Stimulated activated CD4-positive, alpha-beta T cell treated with anti-CD3 and anti-CD28 coated beads, Interleukin-15, amount 100 ng/mL, for 24 hours (primary cell): ENCODE data around the gene TSPYL1.

Experiments used
- DNase-seq: peaks from one replicate; pipeline ENCODE4 v3.0.0-alpha.2; 2020

Gene TSPYL1

DNA sequence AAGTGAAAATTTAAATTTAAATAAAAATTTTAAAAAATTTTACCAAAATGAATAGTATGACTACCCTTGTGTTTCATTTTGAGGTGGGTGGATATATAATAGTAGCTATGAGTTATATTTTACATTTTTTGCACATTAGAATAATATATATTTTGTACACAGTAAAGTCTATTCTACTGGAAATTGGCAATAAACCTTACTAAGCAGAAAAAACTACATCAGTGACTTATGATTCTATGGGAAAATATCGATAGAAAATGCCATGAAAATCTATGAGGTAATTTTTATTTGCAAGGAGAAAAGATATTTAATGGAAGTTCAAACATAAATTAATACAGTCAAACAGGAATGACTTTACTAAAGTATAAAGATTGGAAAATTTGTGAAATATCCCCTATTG is 23.0 kb downstream of the TSPYL1 start:
- DNase-seq = no peak

DNA sequence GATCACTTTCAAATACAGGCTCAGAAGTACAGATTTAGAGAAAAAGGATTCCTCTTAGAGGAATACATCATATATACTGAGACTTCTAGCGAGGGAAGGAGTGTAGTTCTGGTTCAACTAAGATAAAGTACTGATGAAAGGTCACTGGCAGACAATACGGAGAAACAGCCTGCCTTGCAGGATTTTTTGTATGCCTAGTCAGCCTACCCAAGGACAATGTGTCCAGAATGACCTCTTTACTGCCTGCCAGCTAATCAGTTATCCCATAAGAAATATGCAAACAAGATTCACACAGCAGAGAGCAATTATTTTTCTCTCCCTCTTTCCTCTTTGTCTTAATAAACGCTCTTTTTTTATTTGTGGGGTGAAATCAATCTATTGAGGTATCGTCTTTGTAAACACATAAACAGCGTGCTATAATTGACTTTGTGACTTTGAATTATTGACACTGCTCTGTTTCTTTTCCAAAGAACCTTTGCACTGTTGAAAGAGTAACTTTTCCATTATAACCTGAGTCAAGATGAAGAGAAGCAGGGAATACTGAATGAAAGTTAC is 24.4 kb downstream of the TSPYL1 start:
- DNase-seq = no peak

DNA sequence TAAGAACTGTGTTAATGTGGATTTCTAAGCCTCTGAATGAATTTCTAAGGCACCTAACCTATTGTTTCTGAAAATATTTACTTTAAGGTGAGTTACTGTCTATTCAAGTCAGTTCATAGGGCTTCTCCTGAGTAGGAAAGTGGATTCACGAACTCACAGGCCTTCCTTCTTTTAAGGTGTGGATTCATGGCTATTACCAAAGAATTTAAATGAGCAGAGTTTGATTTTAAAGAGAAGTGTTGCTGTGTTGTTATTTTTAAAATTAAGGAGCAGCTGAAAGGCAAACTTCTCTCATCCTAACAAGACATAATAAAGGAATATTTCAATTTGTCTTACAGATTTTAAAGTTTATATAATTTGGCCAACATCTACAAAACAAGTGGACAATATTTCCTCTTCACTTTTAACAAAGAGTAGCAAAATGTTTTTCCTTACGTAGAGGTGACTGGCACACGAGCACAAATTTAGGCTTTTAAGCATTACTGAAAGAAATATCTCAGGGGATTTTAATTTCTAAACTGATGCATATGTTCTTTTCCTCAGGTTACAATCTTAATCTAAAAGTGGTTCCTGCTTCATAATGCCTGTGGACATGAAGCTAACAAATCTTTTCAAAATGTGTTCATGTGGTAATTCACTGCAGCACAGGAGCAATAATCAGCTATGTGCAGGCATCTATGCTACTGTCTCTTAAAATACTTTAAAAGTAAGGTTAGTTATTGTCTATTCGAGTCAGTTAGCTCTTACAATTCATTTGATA is 25.3 kb downstream of the TSPYL1 start:
- DNase-seq = no peak

DNA sequence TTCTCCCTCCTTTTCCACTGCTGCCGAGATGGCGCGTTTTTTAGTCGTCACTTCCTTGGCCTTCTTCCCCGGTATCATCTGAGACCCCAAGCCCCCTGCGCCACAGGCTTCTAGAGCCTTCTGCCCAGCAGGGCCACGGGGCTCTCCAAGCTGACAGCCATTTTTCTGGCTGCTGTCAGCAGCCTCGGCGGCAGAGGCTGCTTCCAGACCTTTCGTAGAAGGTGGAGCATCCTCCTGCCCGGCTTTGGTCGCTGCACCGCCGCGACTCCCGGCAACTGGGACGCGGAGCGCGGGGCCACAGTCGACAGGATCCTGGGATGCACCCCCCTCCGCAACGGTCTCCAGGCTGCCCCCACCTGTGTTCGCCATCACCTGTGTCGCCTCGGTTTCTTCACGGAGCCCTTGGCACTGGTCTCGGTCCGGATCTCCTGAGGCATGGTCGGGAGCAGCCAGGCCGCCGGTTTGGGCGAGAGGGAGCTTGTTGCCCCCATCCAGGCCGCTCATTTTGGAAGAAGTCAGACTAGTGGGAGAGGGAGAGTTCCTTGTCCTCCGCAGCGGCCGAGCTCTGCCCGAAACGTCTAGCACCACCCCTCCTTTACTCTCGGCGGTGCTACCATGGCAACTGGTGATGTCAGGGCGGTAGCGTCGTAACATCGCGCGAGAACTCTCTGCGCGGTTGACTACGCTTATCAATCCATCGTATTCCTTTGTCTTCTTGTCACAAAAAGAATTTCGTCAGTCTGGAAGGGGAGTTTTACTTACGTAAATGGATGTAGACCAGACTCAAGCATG is 26.0 kb downstream of the TSPYL1 start, which contains the start of gene TSPYL4:
TSPYL4 (minus strand) TSS at position 571 of the 792 bp plus-strand sequence; CDS start at position 504, 67 bp downstream.
- DNase-seq = peak; percentile 91

DNA sequence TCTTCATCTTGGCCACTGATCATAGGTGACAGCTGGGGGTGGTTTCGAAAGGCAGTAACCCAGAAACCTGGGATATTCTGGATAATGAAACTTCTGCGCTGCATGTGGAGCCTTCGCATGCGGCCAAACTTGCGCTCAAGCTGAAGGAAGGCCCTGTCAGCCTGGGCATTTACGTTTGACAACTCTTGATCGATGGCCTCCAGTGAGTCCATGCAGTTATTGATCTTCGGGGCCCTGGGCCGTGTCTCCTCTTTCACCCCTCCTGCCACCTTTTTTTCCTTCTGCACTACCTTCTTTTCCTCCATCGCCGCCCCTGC is 26.6 kb downstream of the TSPYL1 start:
- DNase-seq = no peak

DNA sequence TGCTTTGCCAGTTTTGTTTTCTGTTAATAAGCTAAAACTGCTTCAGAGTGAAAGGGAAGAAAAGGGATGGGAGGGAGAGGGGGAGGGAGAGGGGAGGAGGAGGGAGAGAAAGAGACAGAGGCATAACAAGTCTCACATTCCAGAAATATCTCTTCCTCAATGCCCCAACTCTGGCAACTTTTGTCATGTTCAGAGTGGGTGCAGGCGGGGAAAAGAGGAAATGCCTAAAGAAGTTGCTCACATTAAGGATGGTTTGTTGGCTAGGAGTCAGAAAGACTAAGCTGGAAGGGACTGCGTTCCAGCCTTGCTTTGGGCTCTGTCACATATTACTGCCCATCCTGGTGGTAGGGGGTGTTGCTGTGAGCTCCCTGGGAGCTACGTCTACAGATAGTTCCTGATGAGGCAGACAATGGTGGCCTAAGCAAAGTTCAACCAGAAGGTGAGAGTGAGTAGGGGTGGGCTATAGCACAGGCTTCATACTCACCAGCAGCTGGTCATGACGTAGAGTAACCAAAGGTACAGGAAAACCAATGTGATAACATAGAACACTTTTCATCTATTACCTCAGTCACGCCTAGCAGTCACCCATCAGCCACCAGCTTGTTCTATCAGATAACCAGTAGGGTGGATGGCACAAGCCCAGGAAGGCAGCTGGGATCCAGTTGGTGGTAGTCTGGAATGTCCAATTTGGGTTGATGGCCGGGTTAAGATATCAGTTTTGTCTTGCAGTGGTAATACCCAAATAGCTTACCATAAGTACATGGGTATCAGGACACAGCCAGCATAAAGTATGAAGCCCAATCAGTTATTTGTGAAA is 28.0 kb downstream of the TSPYL1 start:
- DNase-seq = no peak

DNA sequence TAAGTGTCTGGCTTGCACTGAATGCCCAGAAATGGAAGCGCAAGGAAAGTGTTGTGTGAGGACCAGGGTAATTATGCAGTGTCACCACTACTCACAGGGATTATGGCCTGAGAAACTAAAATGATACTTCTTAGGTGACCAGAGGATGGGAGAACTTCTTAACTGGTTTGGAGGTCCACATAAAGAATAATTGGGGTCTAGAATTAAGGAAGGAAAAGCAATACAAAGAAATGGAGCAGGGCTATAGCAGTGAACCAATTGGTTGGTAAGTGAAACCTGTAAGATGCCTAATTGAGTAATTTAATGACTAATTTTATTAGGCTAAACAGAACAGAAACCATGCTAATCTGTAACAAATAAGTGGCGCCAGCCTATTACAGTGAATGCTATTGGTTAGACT is 31.2 kb downstream of the TSPYL1 start:
- no peak for DNase-seq

DNA sequence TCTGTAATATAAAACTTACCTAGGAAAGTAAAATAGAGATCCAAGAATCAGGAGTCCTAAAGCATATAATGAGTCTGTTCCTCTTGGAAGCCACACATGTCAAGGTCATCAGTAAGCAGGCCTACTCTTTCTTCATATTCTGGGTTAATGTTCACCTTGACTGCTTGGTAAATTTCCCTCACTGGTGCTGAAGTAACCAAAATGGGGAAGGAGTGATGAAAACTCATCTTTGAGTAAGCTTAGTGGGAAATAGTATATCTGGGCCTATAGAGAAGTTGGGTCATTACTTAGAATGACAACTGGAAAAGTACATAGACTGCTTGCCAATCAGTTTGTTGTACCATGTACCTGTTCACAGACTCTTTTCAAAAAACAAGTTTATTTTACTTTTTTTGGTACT is 32.4 kb downstream of the TSPYL1 start:
- DNase-seq = no peak

DNA sequence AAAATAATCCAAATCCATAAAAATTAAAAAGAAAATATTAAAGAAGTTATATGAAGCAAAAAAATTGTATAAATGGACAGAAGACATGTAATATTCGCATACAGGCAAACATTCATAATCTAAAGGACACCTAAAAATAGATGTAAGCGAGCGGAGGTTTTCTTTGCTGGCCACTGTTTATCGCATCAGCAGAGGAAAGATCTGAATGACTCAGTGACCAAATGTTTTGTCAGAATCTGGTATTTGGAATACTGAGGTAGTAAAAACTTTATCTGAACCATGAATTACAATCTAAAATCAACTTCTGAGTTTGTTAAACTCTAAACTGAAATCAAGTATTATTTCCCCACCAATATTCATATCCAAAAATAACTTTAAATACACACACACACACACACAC is 33.6 kb downstream of the TSPYL1 start:
- no peak for DNase-seq

DNA sequence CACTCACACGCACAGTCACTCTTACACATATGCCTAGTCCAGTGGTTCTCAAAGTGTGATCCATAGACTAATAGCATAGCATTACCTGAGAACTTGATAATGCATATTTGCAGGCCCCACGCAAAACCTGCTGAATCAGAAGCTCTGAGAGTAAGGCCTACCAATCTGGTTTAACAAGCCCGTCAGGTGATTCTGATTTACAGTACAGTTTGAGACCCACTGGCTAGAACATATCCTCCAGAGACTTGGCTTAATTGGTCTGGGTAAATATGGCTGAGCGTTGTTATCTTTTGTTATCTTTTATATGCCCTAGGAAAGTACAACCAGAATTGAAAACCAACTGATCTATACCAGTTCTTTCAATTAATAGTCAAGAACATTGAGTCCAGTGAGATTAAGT is 35.4 kb downstream of the TSPYL1 start:
- DNase-seq = no peak

DNA sequence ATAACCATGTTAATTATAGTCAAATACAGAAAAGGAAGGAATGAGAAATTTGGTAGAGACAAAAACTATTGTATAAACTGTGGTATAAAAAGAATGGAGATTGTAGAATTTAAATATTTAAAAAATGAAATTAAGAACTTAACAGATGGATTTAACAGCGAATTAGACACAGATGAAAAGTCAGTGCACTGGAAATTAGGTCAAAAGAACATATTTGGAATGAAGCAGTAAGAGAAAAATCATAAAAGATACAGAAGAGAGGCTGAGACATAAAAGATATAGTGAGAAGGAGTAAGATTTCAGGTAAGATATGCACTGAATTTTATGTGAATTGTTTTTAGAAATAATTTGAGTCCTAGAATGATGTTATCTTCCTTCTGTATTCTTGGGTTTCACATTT is 39.9 kb downstream of the TSPYL1 start:
- DNase-seq = no peak

DNA sequence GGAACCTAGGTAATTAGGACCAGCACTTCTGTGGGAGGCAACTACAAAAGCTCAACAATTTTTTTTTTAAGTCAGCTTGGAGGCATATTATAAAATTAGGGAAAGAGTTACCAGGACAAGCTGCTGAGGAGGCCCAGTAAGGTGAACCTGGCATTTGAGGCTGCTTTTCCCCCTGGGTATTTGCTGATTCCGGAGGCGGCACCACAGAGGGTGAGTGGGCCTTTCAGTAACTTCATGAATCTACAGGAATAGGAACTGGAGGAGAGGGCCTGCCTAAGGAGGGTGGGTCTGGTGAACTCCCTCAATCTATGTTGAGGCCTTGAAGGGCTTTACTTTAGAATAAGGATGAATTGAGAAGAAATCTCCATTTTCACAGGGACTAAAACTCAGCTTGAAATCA is 40.5 kb downstream of the TSPYL1 start:
- DNase-seq = no peak

DNA sequence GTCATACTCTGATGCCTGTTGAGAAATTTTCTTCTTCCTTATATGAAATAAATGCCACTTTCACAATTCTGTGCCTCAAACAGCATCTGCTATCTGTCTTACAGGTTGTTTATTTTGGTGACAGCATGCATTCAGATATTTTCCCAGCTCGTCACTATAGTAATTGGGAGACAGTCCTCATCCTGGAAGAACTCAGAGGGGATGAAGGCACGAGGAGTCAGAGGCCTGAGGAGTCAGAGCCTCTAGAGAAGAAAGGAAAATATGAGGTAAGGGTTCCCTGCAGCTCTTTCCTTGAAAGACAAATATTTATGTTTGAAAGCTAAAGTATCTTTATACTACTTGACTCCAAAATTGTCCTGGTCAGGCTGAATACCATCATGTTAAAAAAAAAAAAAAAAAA is 41.6 kb downstream of the TSPYL1 start:
- no peak for DNase-seq

DNA sequence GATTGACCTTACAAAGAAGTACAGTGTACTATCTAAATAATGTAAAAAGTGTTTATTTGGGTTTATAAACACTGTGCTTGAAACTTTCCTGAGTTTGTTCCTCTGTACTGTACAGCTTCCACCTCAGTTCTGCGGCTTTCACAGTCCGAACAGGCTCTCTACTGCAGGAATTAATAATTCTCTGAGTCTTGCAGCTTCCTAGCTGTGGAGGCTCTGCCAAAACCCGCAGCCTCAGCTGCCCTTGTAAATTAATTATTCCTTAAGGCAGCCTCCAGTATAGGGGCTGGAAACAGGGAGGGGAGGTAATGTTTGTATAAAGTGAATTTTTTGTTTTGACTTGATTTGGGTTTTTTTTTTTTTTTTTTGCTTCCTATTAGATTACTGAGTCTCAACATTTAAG is 45.0 kb downstream of the TSPYL1 start:
- no peak for DNase-seq

DNA sequence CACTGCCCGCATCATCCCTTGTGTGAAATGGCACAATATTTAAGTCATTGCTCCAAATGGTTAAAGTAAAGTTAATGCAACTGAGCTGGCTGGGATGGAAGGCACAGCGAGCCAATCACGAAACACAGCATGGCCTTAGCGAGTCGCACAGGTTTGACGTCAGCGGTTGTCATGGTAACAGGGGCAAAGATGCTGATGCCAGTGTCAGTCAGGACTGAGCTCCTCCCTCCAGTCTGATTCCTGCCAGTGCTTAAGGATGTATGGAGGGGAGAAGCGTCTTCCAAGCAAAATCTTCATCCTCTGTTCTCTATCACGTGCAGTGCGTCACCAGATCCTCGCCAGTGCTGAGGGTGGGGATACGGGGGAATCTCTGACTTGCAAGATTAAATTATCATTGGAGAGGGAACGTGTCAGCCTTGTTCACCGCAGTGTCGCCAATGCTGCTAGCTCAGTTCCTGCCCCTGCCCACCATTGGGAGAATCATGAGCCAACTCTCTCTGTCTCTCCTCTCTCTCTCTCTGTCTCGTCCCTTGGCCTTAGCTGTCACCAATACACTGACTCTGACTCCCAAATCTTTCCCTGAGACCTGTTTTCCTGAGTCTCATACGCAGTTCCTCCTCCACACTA is 50.3 kb downstream of the TSPYL1 start:
- DNase-seq = peak; percentile 27
